CD4-positive, alpha-beta T cell treated with Interleukin-17A for 1 hour (primary cell): ENCODE data around the gene HSPBP1.

Source experiments
- DNase-seq: peaks from one replicate; pipeline ENCODE4 v3.0.0-alpha.2; 2020

The HSPBP1 gene

GRCh38 chr19:55304279-55304978 lies 24.5 kb upstream of the HSPBP1 start:
- peak; percentile 30 for DNase-seq

- no peak for DNase-seq
Measured at GRCh38 chr19:55303477-55303876, 23.6 kb upstream of the HSPBP1 start.

GRCh38 chr19:55302318-55302703 lies 22.4 kb upstream of the HSPBP1 start:
- DNase-seq: no peak

- peak; percentile 93 for DNase-seq
Measured at GRCh38 chr19:55301459-55302317, 21.8 kb upstream of the HSPBP1 start.

GRCh38 chr19:55300886-55301458 lies 21.1 kb upstream of the HSPBP1 start:
- no peak for DNase-seq

- DNase-seq: no peak
Measured at GRCh38 chr19:55299991-55300390, 20.1 kb upstream of the HSPBP1 start.

- no peak for DNase-seq
Measured at GRCh38 chr19:55297267-55297666, 17.4 kb upstream of the HSPBP1 start.

- no peak for DNase-seq
Measured at GRCh38 chr19:55289117-55289796, 9.3 kb upstream of the HSPBP1 start.

- no peak for DNase-seq
Measured at GRCh38 chr19:55287361-55288079, 7.6 kb upstream of the HSPBP1 start.

- DNase-seq: no peak
Measured at GRCh38 chr19:55285229-55285890, 5.5 kb upstream of the HSPBP1 start.

- no peak for DNase-seq
Measured at GRCh38 chr19:55284405-55285058, 4.6 kb upstream of the HSPBP1 start.

- DNase-seq: peak; percentile 74
Measured at GRCh38 chr19:55283548-55284377, 3.9 kb upstream of the HSPBP1 start, which contains the start of gene BRSK1. BRSK1 (plus strand) TSS chr19:55283997; CDS start chr19:55284443, 446 bp downstream.

- no peak for DNase-seq
Measured at GRCh38 chr19:55279340-55279739, 570 bp downstream of the HSPBP1 start.

GRCh38 chr19:55278391-55279135 lies 1.3 kb downstream of the HSPBP1 start:
- DNase-seq: no peak

- no peak for DNase-seq
Measured at GRCh38 chr19:55277494-55277893, 2.4 kb downstream of the HSPBP1 start.

GRCh38 chr19:55276720-55277430 lies 3.0 kb downstream of the HSPBP1 start:
- peak; percentile 34 for DNase-seq

GRCh38 chr19:55275851-55276719 lies 3.8 kb downstream of the HSPBP1 start:
- DNase-seq: peak; percentile 64
